HepG2 (cell line): ENCODE results near the gene TBCE. TPM values are rescaled to one million over a fixed set of nuclear protein-coding genes. Genes with fewer than 3 reads are reported as not detected.
A peak's percentile ranks its signal among the peaks of the same experiment; 100 is the strongest.

Experiments
- ATAC-seq: fragments of 200-7000 bp; cut with Tn5 transposase; 3 replicates; pipeline ENCODE4 v1.9.1; 2020; ENCODE audit warnings: mild to moderate bottlenecking, moderate library complexity
- BruUV-seq: library from RNA; stranded (reverse); fragments of 400-500 nt; replicated peaks from 2 replicates; lab custom pipeline; 2021; lab: Mats Ljungman, UMichigan
- CTCF ChIA-PET: fragments of 300-600 bp; formaldehyde crosslinking; extraction: SDS; loops from one replicate; lab custom pipeline; 2021; ENCODE audit warnings: low total read pairs, inconsistent platforms, low intra/inter-chr PET ratio; lab: Yijun Ruan, JAX
- POLR2A ChIA-PET: fragments of 350-600 bp; sonication (Branson Sonifier 250); formaldehyde crosslinking; loops from one replicate; lab custom pipeline; 2020; ENCODE audit warnings: antibody characterized with exemption, inconsistent platforms; lab: Yijun Ruan, JAX
- DNase-seq: peaks from one replicate; pipeline ENCODE4 v3.0.0-alpha.2; 2015; ENCODE audit warnings: low spot score
- FAIRE-seq: peaks from 3 replicates; lab custom pipeline; 2011; peaks lifted over from hg19 to GRCh38; lab: Jason Lieb, UNC
- H2AFZ ChIP-seq: one replicate; pipeline ENCODE4 v1.6.1; 2011; ENCODE audit warnings: low read length, inconsistent platforms
- H3K27ac ChIP-seq: fragments of 300-600 bp; 3 replicates; pipeline ENCODE4 v1.8.0; 2011; ENCODE audit warnings: mixed run types, mild to moderate bottlenecking, mixed read lengths, low read length, inconsistent platforms; ENCODE audit not compliant: insufficient read depth; ENCODE audit errors: extremely low read length
- H3K27me3 ChIP-seq, 2 experiments: fragments of 200-600 bp in 1 of 2; 2 replicates in 1 of 2; 3 replicates in 1 of 2; pipeline versions ENCODE4 v1.6.0 to v1.8.0; 2011; ENCODE audit warnings: low read length in 2 of 2, mild to moderate bottlenecking in 2 of 2, moderate library complexity in 2 of 2, inconsistent platforms in 1 of 2; ENCODE audit not compliant: insufficient read depth in 2 of 2, control insufficient read depth in 1 of 2
- H3K36me3 ChIP-seq, 2 experiments: fragments of 200-600 bp in 1 of 2; replicated peaks in 1 of 2; 2 replicates in 1 of 2; 3 replicates in 1 of 2; pipeline versions ENCODE4 v1.5.1 to v1.8.0; 2011; ENCODE audit warnings: low read length in 2 of 2, inconsistent platforms in 1 of 2; ENCODE audit not compliant: insufficient read depth in 2 of 2, control insufficient read depth in 1 of 2
- H3K4me1 ChIP-seq: 2 replicates; pipeline ENCODE4 v1.5.1; 2012; ENCODE audit warnings: low read length, inconsistent platforms; ENCODE audit not compliant: insufficient read depth
- H3K4me2 ChIP-seq: 2 replicates; pipeline ENCODE4 v1.6.0; 2011; ENCODE audit warnings: low read depth, low read length, inconsistent platforms
- H3K4me3 ChIP-seq, 3 experiments: fragments of 200-600 bp in 1 of 3; sonication (generic), shearing (Covaris generic) in 1 of 3; replicated peaks in 1 of 3; 2 replicates each; pipeline ENCODE4 v1.5.1; 2011 to 2016; ENCODE audit warnings: low read length in 3 of 3, inconsistent platforms in 2 of 3, low read depth in 2 of 3, mild to moderate bottlenecking in 2 of 3, control low read depth in 1 of 3, mixed read lengths in 1 of 3; ENCODE audit not compliant: insufficient read depth in 1 of 3
- H3K79me2 ChIP-seq: one replicate; pipeline ENCODE4 v1.6.1; 2011; ENCODE audit warnings: low read length, inconsistent platforms; ENCODE audit not compliant: insufficient read depth
- H3K9ac ChIP-seq: 2 replicates; pipeline ENCODE4 v1.6.0; 2011; ENCODE audit warnings: mild to moderate bottlenecking, low read depth, low read length, inconsistent platforms; ENCODE audit not compliant: insufficient read depth
- H3K9me3 ChIP-seq: 2 replicates; pipeline ENCODE4 v1.5.1; 2012; ENCODE audit warnings: mild to moderate bottlenecking, low read length
- H4K20me1 ChIP-seq: 2 replicates; pipeline ENCODE4 v1.6.0; 2011; ENCODE audit warnings: inconsistent platforms, mild to moderate bottlenecking, low read length, moderate library complexity; ENCODE audit not compliant: insufficient read depth
- CREB3 ChIP-seq: sonication (generic); formaldehyde crosslinking; IDR thresholded peaks from 2 replicates; pipeline ENCODE4 v1.5.0; 2020; ENCODE audit warnings: missing genetic modification reagents
- HINFP ChIP-seq: sonication (generic); formaldehyde crosslinking; IDR thresholded peaks from 2 replicates; pipeline ENCODE4 v1.4.0; 2020; ENCODE audit warnings: low read depth, mild to moderate bottlenecking, missing genetic modification reagents
- KLF13 ChIP-seq: sonication (generic); formaldehyde crosslinking; IDR thresholded peaks from 2 replicates; pipeline ENCODE4 v1.4.0; 2020; ENCODE audit warnings: mild to moderate bottlenecking, missing genetic modification reagents
- MIXL1 ChIP-seq: IDR thresholded peaks from 2 replicates; pipeline ENCODE4 v1.6.1; 2016
- NFYB ChIP-seq: sonication (generic); formaldehyde crosslinking; IDR thresholded peaks from 2 replicates; pipeline ENCODE4 v1.4.0; 2020; ENCODE audit warnings: missing genetic modification reagents
- SP140L ChIP-seq: sonication (generic); formaldehyde crosslinking; IDR thresholded peaks from 2 replicates; pipeline ENCODE4 v1.4.0; 2020; ENCODE audit warnings: missing genetic modification reagents, borderline replicate concordance
- TBP ChIP-seq: sonication (generic); formaldehyde crosslinking; IDR thresholded peaks from 2 replicates; pipeline ENCODE4 v1.5.0; 2020; ENCODE audit warnings: missing genetic modification reagents
- WGBS: methylation state at CpG from one replicate; pipeline ENCODE4 v1.1.6; 2017; ENCODE audit warnings: low lambda C conversion rate; 5-methylcytosine and 5-hydroxymethylcytosine counted together
- in situ Hi-C: cut with HindIII; loops from 2 replicates; pipeline ENCODE4 v1.10.0; 2017; ENCODE audit warnings: low pct_unique_long_range_greater_than_20kb; ENCODE audit not compliant: extremely low pct_ligation_motif_present
- intact Hi-C: fragments of 100-400 bp; cut with micrococcal nuclease; formaldehyde crosslinking; loops from one replicate; pipeline ENCODE4 v1.10.0; 2022; ENCODE audit not compliant: unreplicated experiment
- polyA plus RNA-seq, 8 experiments: library from polyadenylated mRNA; depleted of rRNA in 3 of 8; stranded (reverse) in 7 of 8; unstranded in 1 of 8; fragments of >200 nt; fragmentation: Illumina TruSeq in 4 of 8; extraction: Trizol in 4 of 8; gene quantifications; 2 replicates each; pipeline versions ENCODE4 v1.2.1 to v1.2.3, GENCODE V29; 2011 to 2016; ENCODE audit warnings: low read depth in 4 of 8, missing spikeins in 1 of 8, mixed read lengths in 1 of 8; ENCODE audit not compliant: insufficient read depth in 1 of 8
- total RNA-seq, 5 experiments: library from RNA; depleted of rRNA; stranded (reverse); fragments of >200 nt; fragmentation: Illumina TruSeq; extraction: Trizol; gene quantifications; 2 replicates each; pipeline ENCODE4 v1.2.3, GENCODE V29; 2016; ENCODE audit warnings: low read depth in 1 of 5
- TF ChIP-seq, protein P1 (sequence below): IDR thresholded peaks from 2 replicates; pipeline ENCODE4 v1.6.1; 2016; ENCODE audit warnings: low read depth, borderline replicate concordance
- TF ChIP-seq, protein P2 (sequence below): sonication (generic); formaldehyde crosslinking; IDR thresholded peaks from 2 replicates; pipeline ENCODE4 v1.8.0; 2022; ENCODE audit warnings: missing genetic modification reagents, mild to moderate bottlenecking, borderline replicate concordance

The TBCE gene
- total and polyA plus RNA-seq, 2 of the 13 experiments (the other 11 are each of a cell fraction or from before 2014, with no cell fraction given) = 25.6 to 31.1 TPM

DNA sequence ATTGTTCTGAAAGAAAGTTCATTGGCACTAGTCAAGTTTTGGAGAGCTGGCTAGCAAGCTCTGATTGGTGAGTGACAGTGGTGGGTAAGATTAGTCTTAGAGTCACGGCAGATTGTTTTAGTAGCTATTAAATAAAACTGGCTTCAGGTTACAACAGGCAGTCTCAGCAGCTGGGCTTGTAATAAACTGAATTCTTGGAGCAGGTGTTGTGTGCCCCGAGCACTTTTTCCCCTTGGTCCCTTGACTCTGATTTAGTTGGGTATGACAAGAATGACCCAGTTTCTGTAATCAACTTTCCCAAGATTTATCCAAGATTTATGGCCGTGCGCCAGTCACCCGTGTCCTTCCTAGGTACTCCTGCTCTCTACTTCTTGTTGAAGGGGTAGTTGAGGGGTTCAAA lies 40.2 kb downstream of the TBCE start:
- ATAC-seq (no peak), FAIRE-seq (no peak), DNase-seq (no peak)
- CTCF ChIA-PET = no interaction called here
- no peaks in the 10 kb centered on the region for H4K20me1 ChIP-seq
- intact Hi-C loops (no loop called here), in situ Hi-C loops (no loop called here)
- no peaks in the 10 kb centered on the region for H3K27me3 ChIP-seq
- peaks cover 0 to 6% of the 10 kb centered on the region in 2 experiments; a peak in 1 of 5 replicates for H3K36me3 ChIP-seq
- BruUV-seq = no TSS peak
- POLR2A ChIA-PET = interaction anchor here (1.3 kb wide), 1 partner anchor 9 kb away, joined by 7 read pairs; no protein-coding TSS in a partner anchor
- H3K79me2 ChIP-seq = peaks cover 21% of the 10 kb centered on the region
- H3K9ac ChIP-seq = peak overlapping the region; percentile 79; the same call in 1 of the 2 replicates
- 100% methylated on average over 5 of the region's 5 CpGs for WGBS
- no peaks in the 10 kb centered on the region for H3K9me3 ChIP-seq
- H2AFZ ChIP-seq = no peak overlapping the region
- peaks cover 85% of the 10 kb centered on the region for H3K4me1 ChIP-seq
- no peak for TF ChIP-seq MIXL1
- no peak for TF ChIP-seq HINFP (CRISPR knock-in tag)
- TF ChIP-seq CREB3 (CRISPR knock-in tag) = no peak
- TF ChIP-seq TBP (CRISPR knock-in tag) = no peak
- TF ChIP-seq, protein P1, sequence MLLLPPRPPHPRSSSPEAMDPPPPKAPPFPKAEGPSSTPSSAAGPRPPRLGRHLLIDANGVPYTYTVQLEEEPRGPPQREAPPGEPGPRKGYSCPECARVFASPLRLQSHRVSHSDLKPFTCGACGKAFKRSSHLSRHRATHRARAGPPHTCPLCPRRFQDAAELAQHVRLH (CRISPR knock-in tag) = no peak
- TF ChIP-seq KLF13 (CRISPR knock-in tag) = no peak
- TF ChIP-seq, protein P2, sequence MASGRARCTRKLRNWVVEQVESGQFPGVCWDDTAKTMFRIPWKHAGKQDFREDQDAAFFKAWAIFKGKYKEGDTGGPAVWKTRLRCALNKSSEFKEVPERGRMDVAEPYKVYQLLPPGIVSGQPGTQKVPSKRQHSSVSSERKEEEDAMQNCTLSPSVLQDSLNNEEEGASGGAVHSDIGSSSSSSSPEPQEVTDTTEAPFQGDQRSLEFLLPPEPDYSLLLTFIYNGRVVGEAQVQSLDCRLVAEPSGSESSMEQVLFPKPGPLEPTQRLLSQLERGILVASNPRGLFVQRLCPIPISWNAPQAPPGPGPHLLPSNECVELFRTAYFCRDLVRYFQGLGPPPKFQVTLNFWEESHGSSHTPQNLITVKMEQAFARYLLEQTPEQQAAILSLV (CRISPR knock-in tag) = no peak
- no peak for TF ChIP-seq NFYB (CRISPR knock-in tag)
- no peak for TF ChIP-seq SP140L
- H3K27ac ChIP-seq = peak overlapping the region; percentile 99
- H3K4me2 ChIP-seq = peak overlapping the region; percentile 77
- no peak overlapping the region; a peak in 1 of 6 replicates for H3K4me3 ChIP-seq
